ENCODE measurements around the gene RPL21. TPM values are rescaled to one million over a fixed set of nuclear protein-coding genes. Genes with fewer than 3 reads are reported as not detected.

RPL21 gene
- total RNA-seq, 1 donor from 2014 or later, result 377 TPM

DNA sequence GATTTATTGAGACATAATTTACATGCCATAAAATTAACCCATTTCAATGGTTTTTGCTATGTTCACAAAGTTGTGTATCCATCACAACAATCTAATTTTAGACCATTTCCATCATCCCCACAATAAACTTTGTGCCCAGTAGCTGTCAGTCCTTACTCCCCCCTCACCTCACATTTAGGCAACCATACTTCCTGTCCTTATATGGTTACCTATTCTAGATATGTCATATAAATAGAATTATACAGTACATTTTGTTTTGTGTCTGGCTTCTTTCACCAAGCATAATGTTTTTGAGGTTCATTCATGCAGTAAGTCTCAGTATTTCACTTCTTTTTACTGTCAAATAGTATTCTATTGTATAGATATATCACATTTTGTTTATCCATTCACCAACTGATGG, 23.2 kb upstream of the RPL21 start:
- no peaks in the 10 kb centered on the region for H3K27me3 ChIP-seq
- no peaks in the 10 kb centered on the region for H3K4me1 ChIP-seq
- no peak for DNase-seq (ENCODE audit: low spot score in 2 of 2)
- no peak overlapping the region for H3K4me3 ChIP-seq
- intact Hi-C loops (cut with DNase I), result no loop called here
- no peak overlapping the region for H3K27ac ChIP-seq
- TF ChIP-seq, protein P1, sequence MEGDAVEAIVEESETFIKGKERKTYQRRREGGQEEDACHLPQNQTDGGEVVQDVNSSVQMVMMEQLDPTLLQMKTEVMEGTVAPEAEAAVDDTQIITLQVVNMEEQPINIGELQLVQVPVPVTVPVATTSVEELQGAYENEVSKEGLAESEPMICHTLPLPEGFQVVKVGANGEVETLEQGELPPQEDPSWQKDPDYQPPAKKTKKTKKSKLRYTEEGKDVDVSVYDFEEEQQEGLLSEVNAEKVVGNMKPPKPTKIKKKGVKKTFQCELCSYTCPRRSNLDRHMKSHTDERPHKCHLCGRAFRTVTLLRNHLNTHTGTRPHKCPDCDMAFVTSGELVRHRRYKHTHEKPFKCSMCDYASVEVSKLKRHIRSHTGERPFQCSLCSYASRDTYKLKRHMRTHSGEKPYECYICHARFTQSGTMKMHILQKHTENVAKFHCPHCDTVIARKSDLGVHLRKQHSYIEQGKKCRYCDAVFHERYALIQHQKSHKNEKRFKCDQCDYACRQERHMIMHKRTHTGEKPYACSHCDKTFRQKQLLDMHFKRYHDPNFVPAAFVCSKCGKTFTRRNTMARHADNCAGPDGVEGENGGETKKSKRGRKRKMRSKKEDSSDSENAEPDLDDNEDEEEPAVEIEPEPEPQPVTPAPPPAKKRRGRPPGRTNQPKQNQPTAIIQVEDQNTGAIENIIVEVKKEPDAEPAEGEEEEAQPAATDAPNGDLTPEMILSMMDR (IDR thresholded peaks at IDR 0.05), result no peak
- peaks cover 0 to 18% of the 10 kb centered on the region in 2 donors for H3K9me3 ChIP-seq
- H3K36me3 ChIP-seq, result no peaks in the 10 kb centered on the region

DNA sequence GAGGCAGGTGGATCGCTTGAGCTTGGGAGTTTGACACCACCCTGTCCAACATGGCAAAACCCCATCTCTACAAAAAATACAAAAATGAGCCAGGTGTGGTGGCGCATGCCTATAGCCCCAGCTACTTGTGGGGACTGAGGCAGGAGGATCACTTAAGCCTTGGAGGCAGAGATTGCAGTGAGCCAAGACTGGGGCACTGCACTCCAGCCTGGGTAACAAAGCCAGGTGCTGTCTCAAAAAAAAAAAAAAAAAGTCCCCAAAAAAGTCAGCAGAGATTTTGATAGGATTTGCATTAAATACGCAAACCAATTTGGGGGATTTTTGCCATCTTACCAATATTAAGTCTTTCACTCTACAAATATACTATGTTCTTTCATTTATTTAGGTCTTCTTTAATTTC, 21.7 kb upstream of the RPL21 start:
- intact Hi-C loops (cut with DNase I), result no loop called here
- TF ChIP-seq, protein P1 (IDR thresholded peaks at IDR 0.05), result no peak
- Histone ChIP-seq H3K36me3 (no peaks in the 10 kb centered on the region), H3K9me3 (peaks cover 0 to 18% of the 10 kb centered on the region in 2 donors), H3K27me3 (no peaks in the 10 kb centered on the region), H3K27ac (no peak overlapping the region), H3K4me3 (no peak overlapping the region), H3K4me1 (no peaks in the 10 kb centered on the region)
- DNase-seq (ENCODE audit: low spot score in 2 of 2), result no peak

DNA sequence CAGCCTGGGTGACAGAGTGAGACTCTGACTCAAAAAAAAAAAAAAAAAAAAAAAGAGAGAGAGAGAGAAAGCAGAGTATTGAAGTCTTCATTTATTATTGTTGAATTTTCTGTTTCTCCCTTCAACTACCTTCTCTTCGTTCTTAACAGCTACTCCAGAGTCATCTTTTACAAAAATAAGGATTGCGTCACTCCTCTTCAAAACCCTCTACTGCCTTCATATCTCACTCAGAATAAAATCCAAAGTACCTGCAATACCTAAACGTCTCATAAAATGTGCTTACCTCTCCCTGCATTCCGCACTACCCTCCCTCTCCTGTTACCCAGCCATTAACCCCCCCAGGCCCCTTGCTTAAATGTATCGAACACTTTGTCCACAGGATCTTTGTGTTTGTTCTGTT, 17.4 kb upstream of the RPL21 start:
- intact Hi-C loops (cut with DNase I), result no loop called here
- TF ChIP-seq, protein P1 (IDR thresholded peaks at IDR 0.05), result no peak

DNA sequence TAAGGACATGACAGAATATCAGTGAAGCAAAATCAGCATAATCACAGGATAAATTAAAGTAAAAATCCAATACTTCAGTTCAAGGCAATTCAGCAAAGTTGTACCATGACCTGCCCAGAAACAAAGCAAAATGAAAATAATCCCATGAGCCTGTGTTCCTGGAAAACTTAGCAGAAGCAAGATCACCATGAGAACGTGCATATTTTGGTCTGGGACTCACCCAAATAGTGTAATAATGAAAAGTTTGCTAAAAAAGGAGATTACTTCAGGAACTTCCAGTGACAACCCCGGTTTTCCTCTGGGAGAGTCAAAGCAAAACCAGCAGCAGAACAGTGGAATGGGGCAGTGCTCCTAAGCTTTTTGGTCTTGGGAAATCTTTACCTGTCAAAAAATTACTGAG, 14.9 kb upstream of the RPL21 start:
- H3K4me1 ChIP-seq, result no peaks in the 10 kb centered on the region
- H3K9me3 ChIP-seq, result peaks cover 0 to 10% of the 10 kb centered on the region in 2 donors
- no peaks in the 10 kb centered on the region for H3K36me3 ChIP-seq
- intact Hi-C loops (cut with DNase I), result no loop called here
- TF ChIP-seq, protein P1 (IDR thresholded peaks at IDR 0.05), result no peak
- no peak overlapping the region for H3K27ac ChIP-seq
- DNase-seq (ENCODE audit: low spot score in 2 of 2), result no peak
- H3K27me3 ChIP-seq, result no peaks in the 10 kb centered on the region
- no peak overlapping the region for H3K4me3 ChIP-seq

More for the DNA sequence above, 17.4 kb upstream of the RPL21 start:
- H3K36me3 ChIP-seq, result no peaks in the 10 kb centered on the region
- peaks cover 0 to 11% of the 10 kb centered on the region in 2 donors for H3K9me3 ChIP-seq
- H3K27me3 ChIP-seq, result no peaks in the 10 kb centered on the region
- H3K27ac ChIP-seq, result no peak overlapping the region
- no peak for DNase-seq (ENCODE audit: low spot score in 2 of 2)
- H3K4me3 ChIP-seq, result no peak overlapping the region
- no peaks in the 10 kb centered on the region for H3K4me1 ChIP-seq

DNA sequence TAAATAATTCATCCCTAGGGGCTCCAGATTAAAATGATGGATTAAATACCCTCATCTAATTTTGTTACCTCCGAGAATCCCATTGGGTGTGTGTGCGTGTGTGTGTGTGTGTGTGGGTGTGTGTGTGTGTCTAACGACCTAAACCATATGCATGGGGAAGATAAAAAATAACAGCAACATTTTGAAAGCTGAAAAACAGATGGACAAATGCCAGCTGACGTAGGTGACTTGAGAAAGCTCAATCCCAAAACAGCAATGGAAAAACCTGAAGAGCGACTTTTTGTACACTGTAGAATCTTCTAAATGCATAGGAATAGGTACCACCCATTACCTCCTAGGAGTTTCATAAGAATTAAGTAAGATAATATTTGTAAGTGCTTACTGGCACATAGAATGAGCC, 8.7 kb upstream of the RPL21 start:
- intact Hi-C loops (cut with DNase I), result no loop called here

More for the DNA sequence above, 8.7 kb upstream of the RPL21 start:
- Histone ChIP-seq H3K9me3 (no peaks in the 10 kb centered on the region), H3K4me3 (no peak overlapping the region), H3K27me3 (no peaks in the 10 kb centered on the region), H3K27ac (no peak overlapping the region), H3K4me1 (no peaks in the 10 kb centered on the region), H3K36me3 (no peaks in the 10 kb centered on the region)
- DNase-seq (ENCODE audit: low spot score in 2 of 2), result no peak
- TF ChIP-seq, protein P1 (IDR thresholded peaks at IDR 0.05), result no peak
